ENCODE measurements around the gene FGFBP1.

FGFBP1 gene

GRCh38 chr4:15945516-15945915 lies 7.0 kb upstream of the FGFBP1 start:
- TF ChIP-seq ARNTL (CRISPR knock-in tag; IDR thresholded peaks at IDR 0.05; ENCODE audit: borderline replicate concordance, low read depth) (no peak), CREB5 (CRISPR knock-in tag; IDR thresholded peaks at IDR 0.05; ENCODE audit: low read depth) (no peak), ZNF565 (CRISPR knock-in tag; conservative IDR thresholded peaks at IDR 0.05; ENCODE audit: low read depth) (no peak), BACH2 (CRISPR knock-in tag; IDR thresholded peaks at IDR 0.05; ENCODE audit: borderline replicate concordance) (no peak), GLIS3 (CRISPR knock-in tag; IDR thresholded peaks at IDR 0.05) (no peak), ZFP3 (CRISPR knock-in tag; IDR thresholded peaks at IDR 0.05) (no peak), PPARA (CRISPR knock-in tag; IDR thresholded peaks at IDR 0.05; ENCODE audit: borderline replicate concordance) (no peak), TSHZ2 (CRISPR knock-in tag; IDR thresholded peaks at IDR 0.05) (no peak), ZNF70 (CRISPR knock-in tag; IDR thresholded peaks at IDR 0.05) (no peak), SNAI2 (CRISPR knock-in tag; IDR thresholded peaks at IDR 0.05) (no peak), POU6F1 (CRISPR knock-in tag; IDR thresholded peaks at IDR 0.05; ENCODE audit: borderline replicate concordance, low read depth) (no peak), ZFP30 (CRISPR knock-in tag; IDR thresholded peaks at IDR 0.05) (no peak), ZC3H10 (CRISPR knock-in tag; IDR thresholded peaks at IDR 0.05) (no peak), OSR1 (CRISPR knock-in tag; IDR thresholded peaks at IDR 0.05) (no peak), RARB (CRISPR knock-in tag; IDR thresholded peaks at IDR 0.05) (no peak), TOX (CRISPR knock-in tag; IDR thresholded peaks at IDR 0.05; ENCODE audit: borderline replicate concordance) (no peak)
- ATAC-seq: no peak

- no peak for ATAC-seq
- no peak for TF ChIP-seq TCF4 (CRISPR knock-in tag; IDR thresholded peaks at IDR 0.05; ENCODE audit: borderline replicate concordance)
- TF ChIP-seq CSDC2 (CRISPR knock-in tag; IDR thresholded peaks at IDR 0.05): no peak
- no peak for TF ChIP-seq BACH2 (CRISPR knock-in tag; IDR thresholded peaks at IDR 0.05; ENCODE audit: borderline replicate concordance)
- TF ChIP-seq ZFP3 (CRISPR knock-in tag; IDR thresholded peaks at IDR 0.05): no peak
- no peak for TF ChIP-seq RARB (CRISPR knock-in tag; IDR thresholded peaks at IDR 0.05)
- no peak for TF ChIP-seq OSR1 (CRISPR knock-in tag; IDR thresholded peaks at IDR 0.05)
- TF ChIP-seq ZNF565 (CRISPR knock-in tag; conservative IDR thresholded peaks at IDR 0.05; ENCODE audit: low read depth): no peak
- no peak for TF ChIP-seq ESRRG (CRISPR knock-in tag; IDR thresholded peaks at IDR 0.05)
- no peak for TF ChIP-seq ZNF70 (CRISPR knock-in tag; IDR thresholded peaks at IDR 0.05)
- TF ChIP-seq POU6F1 (CRISPR knock-in tag; IDR thresholded peaks at IDR 0.05; ENCODE audit: borderline replicate concordance, low read depth): no peak
- no peak for TF ChIP-seq CREB5 (CRISPR knock-in tag; IDR thresholded peaks at IDR 0.05; ENCODE audit: low read depth)
- no peak for TF ChIP-seq GLIS3 (CRISPR knock-in tag; IDR thresholded peaks at IDR 0.05)
- TF ChIP-seq PPARA (CRISPR knock-in tag; IDR thresholded peaks at IDR 0.05; ENCODE audit: borderline replicate concordance): no peak
Observed at GRCh38 chr4:15944895-15945294, 6.4 kb upstream of the FGFBP1 start.

GRCh38 chr4:15942283-15942682 lies 3.7 kb upstream of the FGFBP1 start:
- no peak for TF ChIP-seq SNAI2 (CRISPR knock-in tag; IDR thresholded peaks at IDR 0.05)
- ATAC-seq: no peak

GRCh38 chr4:15938182-15938581 lies 358 bp downstream of the FGFBP1 start:
- ATAC-seq: no peak
- TF ChIP-seq ZNF565 (CRISPR knock-in tag; conservative IDR thresholded peaks at IDR 0.05; ENCODE audit: low read depth): no peak
- no peak for TF ChIP-seq PATZ1 (CRISPR knock-in tag; IDR thresholded peaks at IDR 0.05; ENCODE audit: borderline replicate concordance)
- TF ChIP-seq CSDC2 (CRISPR knock-in tag; IDR thresholded peaks at IDR 0.05): no peak
- no peak for TF ChIP-seq SNAI2 (CRISPR knock-in tag; IDR thresholded peaks at IDR 0.05)
- no peak for TF ChIP-seq BACH2 (CRISPR knock-in tag; IDR thresholded peaks at IDR 0.05; ENCODE audit: borderline replicate concordance)
- no peak for TF ChIP-seq ISL1 (CRISPR knock-in tag; IDR thresholded peaks at IDR 0.05)
- TF ChIP-seq ZFP30 (CRISPR knock-in tag; IDR thresholded peaks at IDR 0.05): no peak
- no peak for TF ChIP-seq TSHZ2 (CRISPR knock-in tag; IDR thresholded peaks at IDR 0.05)
- TF ChIP-seq PPARA (CRISPR knock-in tag; IDR thresholded peaks at IDR 0.05; ENCODE audit: borderline replicate concordance): no peak
- no peak for TF ChIP-seq ZC3H10 (CRISPR knock-in tag; IDR thresholded peaks at IDR 0.05)
- TF ChIP-seq OSR1 (CRISPR knock-in tag; IDR thresholded peaks at IDR 0.05): no peak

Data from SK-N-SH treated with all-trans-retinoic acid at 6 μM for 48 hours (cell line).